Measurements from ENCODE around the gene DROSHA. TPM values are rescaled to one million over a fixed set of nuclear protein-coding genes. Genes with fewer than 3 reads are reported as not detected.

The DROSHA gene
- total RNA-seq, 1 experiment from 2014 or later, result 73.5 TPM

DNA sequence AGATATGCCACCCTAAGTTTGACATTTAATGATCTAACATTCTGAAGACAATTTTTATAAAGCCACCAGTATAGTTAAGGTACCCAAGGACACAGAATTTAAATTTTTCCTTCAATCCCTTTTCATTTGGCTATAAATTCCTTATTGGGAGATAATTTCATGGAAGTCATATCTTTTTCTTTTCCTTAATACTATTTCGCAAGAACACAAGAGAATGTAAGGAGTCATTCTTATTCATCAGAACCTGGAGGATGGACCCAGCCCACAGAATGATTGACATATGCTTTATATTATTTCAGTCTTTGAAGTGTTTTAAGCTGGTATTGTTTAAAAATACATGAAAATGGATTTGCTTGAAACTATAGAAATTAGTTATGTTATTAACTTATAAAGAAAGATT is 79.6 kb downstream of the DROSHA start:
- no peaks in the 10 kb centered on the region for H3K4me1 ChIP-seq (ENCODE audit: control insufficient read depth in 1 of 2, insufficient read depth in 2 of 2, low read length in 2 of 2)
- no peak overlapping the region for H2AFZ ChIP-seq (ENCODE audit: low read depth, low read length, poor library complexity, severe bottlenecking)
- H3K9me3 ChIP-seq (ENCODE audit: control insufficient read depth in 1 of 2, insufficient read depth in 1 of 2, low read depth in 1 of 2, low read length in 2 of 2), result peaks cover 0 to 3% of the 10 kb centered on the region in 2 experiments; a peak in 2 of 4 replicates
- no peak overlapping the region for H3K9ac ChIP-seq (ENCODE audit: low read length)
- H3K27ac ChIP-seq (ENCODE audit: low read depth, low read length), result no peak overlapping the region
- TF ChIP-seq POLR2AphosphoS5 (IDR thresholded peaks at IDR 0.05; ENCODE audit: low read depth, low read length), result no peak
- TF ChIP-seq FOSL1 (IDR thresholded peaks at IDR 0.05; ENCODE audit: low read depth), result no peak
- no peak for TF ChIP-seq EGR1 (IDR thresholded peaks at IDR 0.05; ENCODE audit: low read depth)
- TF ChIP-seq, protein P1, sequence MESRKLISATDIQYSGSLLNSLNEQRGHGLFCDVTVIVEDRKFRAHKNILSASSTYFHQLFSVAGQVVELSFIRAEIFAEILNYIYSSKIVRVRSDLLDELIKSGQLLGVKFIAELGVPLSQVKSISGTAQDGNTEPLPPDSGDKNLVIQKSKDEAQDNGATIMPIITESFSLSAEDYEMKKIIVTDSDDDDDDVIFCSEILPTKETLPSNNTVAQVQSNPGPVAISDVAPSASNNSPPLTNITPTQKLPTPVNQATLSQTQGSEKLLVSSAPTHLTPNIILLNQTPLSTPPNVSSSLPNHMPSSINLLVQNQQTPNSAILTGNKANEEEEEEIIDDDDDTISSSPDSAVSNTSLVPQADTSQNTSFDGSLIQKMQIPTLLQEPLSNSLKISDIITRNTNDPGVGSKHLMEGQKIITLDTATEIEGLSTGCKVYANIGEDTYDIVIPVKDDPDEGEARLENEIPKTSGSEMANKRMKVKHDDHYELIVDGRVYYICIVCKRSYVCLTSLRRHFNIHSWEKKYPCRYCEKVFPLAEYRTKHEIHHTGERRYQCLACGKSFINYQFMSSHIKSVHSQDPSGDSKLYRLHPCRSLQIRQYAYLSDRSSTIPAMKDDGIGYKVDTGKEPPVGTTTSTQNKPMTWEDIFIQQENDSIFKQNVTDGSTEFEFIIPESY (IDR thresholded peaks at IDR 0.05; ENCODE audit: extremely low read depth, insufficient replicate concordance, low read length), result no peak
- no peak for TF ChIP-seq SP1 (IDR thresholded peaks at IDR 0.05; ENCODE audit: low read depth)
- no peak for TF ChIP-seq JUND (IDR thresholded peaks at IDR 0.05)
- no peak for TF ChIP-seq ELF1 (IDR thresholded peaks at IDR 0.05; ENCODE audit: borderline replicate concordance, low read depth)
- no peak for TF ChIP-seq SRF (IDR thresholded peaks at IDR 0.05; ENCODE audit: low read depth)
- no peak for TF ChIP-seq TCF7L2 (IDR thresholded peaks at IDR 0.05; ENCODE audit: borderline replicate concordance, extremely low read depth, insufficient read depth, insufficient read length)
- TF ChIP-seq ZFX (IDR thresholded peaks at IDR 0.05), result no peak
- no peak for TF ChIP-seq CEBPB (IDR thresholded peaks at IDR 0.05; ENCODE audit: low read depth)
- TF ChIP-seq RAD21 (IDR thresholded peaks at IDR 0.05; ENCODE audit: low read depth), result no peak
- TF ChIP-seq, protein P2, sequence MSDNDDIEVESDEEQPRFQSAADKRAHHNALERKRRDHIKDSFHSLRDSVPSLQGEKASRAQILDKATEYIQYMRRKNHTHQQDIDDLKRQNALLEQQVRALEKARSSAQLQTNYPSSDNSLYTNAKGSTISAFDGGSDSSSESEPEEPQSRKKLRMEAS (IDR thresholded peaks at IDR 0.05), result no peak
- no peak for TF ChIP-seq YY1 (IDR thresholded peaks at IDR 0.05; ENCODE audit: extremely low read depth, insufficient replicate concordance, low read depth, low read length)
- TF ChIP-seq, protein P3, sequence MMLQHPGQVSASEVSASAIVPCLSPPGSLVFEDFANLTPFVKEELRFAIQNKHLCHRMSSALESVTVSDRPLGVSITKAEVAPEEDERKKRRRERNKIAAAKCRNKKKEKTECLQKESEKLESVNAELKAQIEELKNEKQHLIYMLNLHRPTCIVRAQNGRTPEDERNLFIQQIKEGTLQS (IDR thresholded peaks at IDR 0.05), result no peak
- no peak for TF ChIP-seq ZNF274 (IDR thresholded peaks at IDR 0.05; ENCODE audit: low read depth, low read length)
- TF ChIP-seq POLR2A (IDR thresholded peaks at IDR 0.05; ENCODE audit: borderline replicate concordance, extremely low read depth, insufficient read depth, insufficient read length), result no peak
- no peak for TF ChIP-seq CBX3 (IDR thresholded peaks at IDR 0.05; ENCODE audit: low read depth)
- CTCF ChIA-PET, result no interaction called here
- no peaks in the 10 kb centered on the region for H3K9me2 ChIP-seq (ENCODE audit: insufficient read depth)
- no peaks in the 10 kb centered on the region for H3K27me3 ChIP-seq (ENCODE audit: insufficient read depth, low read length)
- intact Hi-C loops (cut with micrococcal nuclease), result no loop called here
- DNase-seq (ENCODE audit: low read depth, low spot score) (no peak), ATAC-seq (no peak)
- RAD21 ChIA-PET (ENCODE audit: low non-redundant PET in 1 of 2, low total read pairs in 2 of 2, uncharacterized antibody in 2 of 2, unreplicated experiment in 2 of 2), result no interaction called here
- H3K4me3 ChIP-seq (replicated peaks in 1 of 2; ENCODE audit: low read depth in 1 of 2, low read length in 2 of 2), result no peak overlapping the region
- no peaks in the 10 kb centered on the region for H3K79me2 ChIP-seq (ENCODE audit: insufficient read depth, low read length)
- H4K20me1 ChIP-seq (ENCODE audit: insufficient read depth), result no peaks in the 10 kb centered on the region
- H3K36me3 ChIP-seq (ENCODE audit: control insufficient read depth in 1 of 2, insufficient read depth in 2 of 2, low read length in 2 of 2), result peaks cover 9 to 27% of the 10 kb centered on the region in 2 experiments
- H3K4me2 ChIP-seq (ENCODE audit: low read length), result no peak overlapping the region
- POLR2A ChIA-PET, result no interaction called here
- no TSS peak for BruUV-seq (replicated peaks)
